NCI-H345 (cell line): ENCODE data around the gene SNRPF.
A peak's percentile ranks its signal among the peaks of the same experiment; 100 is the strongest.
"Not testable (repeated sequence)": the region's sequence is repeated elsewhere in the genome, so short reads cannot be mapped to it uniquely, and the experiment has no call there.

ENCODE experiments used
- DNase-seq: peaks from one replicate; lab custom pipeline; 2025; lab: John Stamatoyannopoulos, UW

Gene SNRPF

GRCh38 chr12:95858451-95859343, at the start of gene SNRPF:
TSS of gene SNRPF (plus strand) at chr12:95858952. CDS start at chr12:95859074, 122 bp downstream.
- peak; percentile 96 for DNase-seq

GRCh38 chr12:95809000-95809680, 49.6 kb upstream of the SNRPF start:
- no peak for DNase-seq

DNA sequence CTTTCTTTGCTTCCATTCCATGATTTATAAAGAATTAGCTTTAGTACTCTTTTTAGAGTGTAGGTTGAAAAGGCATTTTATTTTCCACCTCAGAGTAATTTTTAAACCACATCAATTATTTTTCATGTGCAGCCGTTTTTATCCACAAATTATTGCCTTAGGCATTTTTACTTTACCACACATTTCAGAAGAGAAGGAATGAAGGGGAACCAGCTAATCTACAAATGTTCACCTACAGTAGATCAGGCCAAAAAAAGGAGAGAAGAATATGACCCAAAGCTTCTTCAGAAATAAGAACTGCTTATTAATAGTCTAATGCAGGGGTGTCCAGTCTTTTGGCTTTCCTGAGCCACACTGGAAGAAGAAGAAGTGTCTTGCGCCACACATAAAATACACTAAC, 48.3 kb upstream of the SNRPF start:
- no peak for DNase-seq

- DNase-seq = not testable (repeated sequence)
Measured at GRCh38 chr12:95812155-95812554, 46.6 kb upstream of the SNRPF start.

GRCh38 chr12:95815632-95816212, 43.0 kb upstream of the SNRPF start:
- peak; percentile 32 for DNase-seq

DNA sequence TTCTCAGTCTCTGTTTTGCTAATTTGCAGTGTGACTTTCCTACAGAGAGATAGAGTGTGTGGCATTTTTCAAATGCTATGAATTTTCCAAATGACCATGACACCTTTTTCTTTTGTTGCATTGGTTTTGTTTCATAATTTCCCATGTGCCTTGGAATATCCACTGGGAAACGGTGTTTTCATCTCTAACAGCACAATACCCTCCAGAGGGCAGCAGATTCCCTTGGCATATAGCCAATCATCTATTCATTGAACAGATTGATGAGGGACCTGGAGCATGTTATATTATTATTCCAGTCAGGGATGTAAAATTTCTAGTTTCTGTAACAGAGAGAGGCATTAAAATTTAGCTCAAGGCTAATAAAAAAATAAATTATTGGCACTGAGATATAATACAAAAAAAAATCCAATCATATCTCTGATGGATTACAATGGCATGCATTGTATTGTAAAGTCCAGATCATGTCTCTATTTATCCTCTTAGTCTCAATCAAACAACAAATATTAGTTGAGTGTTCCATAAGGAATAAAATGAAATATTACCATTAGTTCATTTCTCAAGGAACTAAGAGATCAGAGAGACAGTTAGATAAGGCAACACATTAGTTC, 38.6 kb upstream of the SNRPF start:
- peak; percentile 69 for DNase-seq

- DNase-seq = no peak
Measured at GRCh38 chr12:95829395-95829794, 29.4 kb upstream of the SNRPF start.

- DNase-seq = no peak
Measured at GRCh38 chr12:95830335-95831089, 28.2 kb upstream of the SNRPF start.

- DNase-seq = no peak
Measured at GRCh38 chr12:95834572-95834971, 24.2 kb upstream of the SNRPF start.

DNA sequence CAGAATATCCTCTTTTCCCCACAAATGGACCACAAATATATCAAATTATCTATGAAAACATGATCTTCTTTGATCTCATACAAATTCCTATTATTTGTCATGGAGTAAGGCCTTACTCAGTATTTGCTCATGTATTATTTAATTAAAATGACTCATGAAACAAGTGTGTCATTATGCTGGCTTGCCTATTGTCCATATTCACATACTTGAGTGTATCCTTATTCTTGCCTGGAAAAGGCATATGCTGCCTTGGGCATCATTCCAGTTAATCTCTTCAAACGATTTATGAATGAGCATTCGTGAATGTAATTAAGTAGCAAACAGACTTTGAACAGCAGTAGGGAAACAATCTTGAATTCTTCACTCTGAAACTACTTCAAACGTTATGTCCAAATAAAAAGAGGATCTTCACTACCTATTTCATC, 22.6 kb upstream of the SNRPF start:
- DNase-seq = peak; percentile 50

GRCh38 chr12:95836630-95837239, 22.0 kb upstream of the SNRPF start:
- DNase-seq = no peak

DNA sequence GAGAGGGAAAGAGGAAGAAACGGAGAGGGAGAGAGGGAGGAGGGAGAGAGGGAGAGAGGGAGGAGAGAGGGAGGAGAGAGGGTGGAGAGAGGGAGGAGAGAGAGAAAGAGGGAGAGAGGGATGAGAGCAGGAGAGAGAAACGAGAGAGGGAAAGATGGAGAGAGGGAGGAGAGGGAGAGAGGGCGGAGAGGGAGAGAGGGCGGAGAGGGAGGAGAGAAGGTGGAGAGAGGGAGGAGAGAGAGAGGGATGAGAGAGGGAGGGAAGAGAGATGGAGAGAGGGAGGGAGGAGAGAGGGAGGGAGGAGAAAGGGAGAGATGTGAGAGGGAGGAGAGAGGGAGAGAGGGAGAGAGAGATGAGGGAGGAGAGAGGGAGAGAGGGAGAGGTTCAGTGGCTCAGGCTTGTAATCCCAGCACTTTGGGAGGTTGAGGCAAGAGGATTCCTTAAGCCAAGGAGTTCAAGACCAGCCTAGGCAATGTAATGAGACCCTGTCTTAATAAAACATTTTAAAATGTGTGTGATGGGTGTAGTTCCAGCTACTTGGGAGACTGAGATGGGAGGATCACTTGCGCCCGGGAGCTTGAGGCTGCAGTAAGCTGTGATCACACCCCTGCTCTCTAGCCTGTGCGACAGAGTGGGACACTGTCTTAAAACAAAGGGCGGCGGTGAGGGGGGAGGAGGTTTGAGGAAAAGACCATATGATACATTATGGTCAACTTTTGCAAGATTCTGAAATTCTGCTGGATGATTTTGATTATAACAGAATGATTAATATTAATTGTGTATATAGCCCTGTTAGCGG, 21.3 kb upstream of the SNRPF start:
- no peak for DNase-seq

GRCh38 chr12:95838125-95838524, 20.6 kb upstream of the SNRPF start:
- DNase-seq = no peak

DNA sequence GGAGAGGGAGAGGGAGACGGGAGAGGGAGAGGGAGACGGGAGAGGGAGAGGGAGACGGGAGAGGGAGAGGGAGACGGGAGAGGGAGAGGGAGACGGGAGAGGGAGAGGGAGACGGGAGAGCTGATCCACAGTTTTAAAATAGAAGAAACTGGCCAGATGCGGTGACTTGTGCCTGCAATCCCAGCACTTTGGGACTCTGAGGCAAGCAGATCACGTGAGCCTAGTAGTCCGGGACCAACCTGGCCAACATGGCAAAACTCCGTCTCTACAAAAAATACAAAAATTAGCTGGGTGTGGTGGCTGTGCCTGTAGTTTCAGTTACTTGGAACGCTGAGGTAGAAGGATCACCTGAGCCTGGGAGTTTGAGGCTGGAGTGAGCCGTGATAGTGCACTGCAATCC, 16.3 kb upstream of the SNRPF start:
- DNase-seq = not testable (repeated sequence)

- peak; percentile 19 for DNase-seq
Measured at GRCh38 chr12:95848575-95849388, 10.0 kb upstream of the SNRPF start.

- no peak for DNase-seq
Measured at GRCh38 chr12:95851606-95852005, 7.1 kb upstream of the SNRPF start.

DNA sequence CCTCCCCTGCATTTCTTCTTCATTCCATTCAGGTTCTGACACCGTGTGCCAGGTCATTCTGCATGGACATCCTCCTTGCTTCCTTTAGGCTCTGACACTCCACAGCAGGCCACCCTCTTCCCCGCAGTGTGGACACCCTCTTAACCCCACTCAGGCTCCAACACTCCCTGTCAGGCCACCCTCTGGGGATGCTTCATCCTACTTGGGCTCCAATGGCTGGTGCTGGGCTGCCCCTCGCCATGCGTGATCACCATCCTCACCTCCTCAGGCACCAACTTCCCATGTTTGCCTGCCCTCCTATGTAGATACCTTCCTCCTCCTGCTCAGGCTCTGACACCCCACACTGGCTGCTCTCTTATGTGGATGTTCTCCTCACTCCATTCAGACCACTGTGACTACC, 6.6 kb upstream of the SNRPF start:
- no peak for DNase-seq

DNA sequence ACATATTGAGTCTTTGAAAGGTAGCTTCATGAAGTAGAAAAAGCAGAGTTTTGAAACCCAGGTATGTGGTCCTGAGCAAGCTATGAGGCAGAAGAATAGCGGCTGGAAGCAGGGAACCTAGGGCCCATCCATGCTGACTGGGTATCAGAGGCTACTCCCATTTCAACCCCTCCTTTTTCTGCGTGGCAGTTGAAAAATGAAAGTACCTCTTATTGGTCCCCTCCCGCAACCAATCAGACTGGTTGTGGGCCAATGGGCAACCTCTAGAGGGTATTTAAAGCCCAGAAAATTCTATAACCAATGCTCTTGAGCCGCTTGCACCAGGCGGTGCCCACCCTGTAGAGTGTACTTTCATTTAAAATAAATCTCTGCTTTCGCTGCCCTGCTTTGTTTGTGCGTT, 1.6 kb upstream of the SNRPF start:
- DNase-seq = no peak

GRCh38 chr12:95857799-95858198, 953 bp upstream of the SNRPF start:
- DNase-seq = no peak
